ENCODE data around the gene EEF1A2.

The EEF1A2 gene

GRCh38 chr20:63488315-63489251 is 10.3 kb downstream of the EEF1A2 start:
- H3K4me3 ChIP-seq (ENCODE audit: low read depth in 1 of 5, low read length in 5 of 5) = no peak overlapping the region
- no peak overlapping the region for H3K27ac ChIP-seq (ENCODE audit: low read depth, low read length)
- peaks cover 33 to 51% (median 43%) of the 10 kb centered on the region in 5 donors for H3K27me3 ChIP-seq (ENCODE audit: control insufficient read depth in 5 of 5, insufficient read depth in 4 of 5, low read length in 5 of 5)
- H3K4me1 ChIP-seq (ENCODE audit: control insufficient read depth in 5 of 5, insufficient read depth in 5 of 5, low read length in 5 of 5) = no peaks in the 10 kb centered on the region
- H3K9ac ChIP-seq (ENCODE audit: low read length in 5 of 5) = no peak overlapping the region
- H3K9me3 ChIP-seq (ENCODE audit: control insufficient read depth in 5 of 5, low read length in 5 of 5) = peaks cover 0 to 9% (median 6%) of the 10 kb centered on the region in 5 donors
- H3K36me3 ChIP-seq (ENCODE audit: control insufficient read depth in 5 of 5, insufficient read depth in 5 of 5, low read length in 5 of 5) = no peaks in the 10 kb centered on the region

DNA sequence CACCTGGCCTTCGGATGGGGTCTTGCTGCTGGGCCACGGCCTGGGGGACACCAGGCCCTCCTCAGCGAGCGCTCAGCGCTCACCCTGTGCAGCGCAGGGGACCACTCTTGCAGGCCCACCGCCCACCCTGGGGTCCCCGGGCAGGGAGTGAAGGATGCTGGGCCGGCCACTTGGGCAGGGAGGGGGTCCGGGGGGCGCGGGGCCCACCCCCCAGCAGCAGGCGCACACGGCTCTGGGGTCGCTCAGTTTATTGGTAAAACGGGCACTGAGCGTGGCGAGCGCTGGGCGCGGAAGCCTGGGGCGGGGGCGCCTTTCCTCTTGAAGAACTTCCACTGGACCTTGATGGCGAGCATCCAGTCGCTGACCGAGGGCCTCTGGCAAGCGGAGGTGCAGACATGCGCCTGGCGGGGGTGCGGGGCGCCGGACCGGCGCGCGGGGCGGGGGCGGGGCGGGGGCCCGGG is 11.1 kb downstream of the EEF1A2 start:
- no peak overlapping the region for H3K9ac ChIP-seq (ENCODE audit: low read length in 5 of 5)
- no peaks in the 10 kb centered on the region for H3K36me3 ChIP-seq (ENCODE audit: control insufficient read depth in 5 of 5, insufficient read depth in 5 of 5, low read length in 5 of 5)
- no peak overlapping the region for H3K4me3 ChIP-seq (ENCODE audit: low read depth in 1 of 5, low read length in 5 of 5)
- H3K27me3 ChIP-seq (ENCODE audit: control insufficient read depth in 5 of 5, insufficient read depth in 4 of 5, low read length in 5 of 5) = peaks cover 39 to 55% (median 43%) of the 10 kb centered on the region in 5 donors
- H3K4me1 ChIP-seq (ENCODE audit: control insufficient read depth in 5 of 5, insufficient read depth in 5 of 5, low read length in 5 of 5) = peaks cover 0 to 6% (median 0%) of the 10 kb centered on the region in 5 donors
- no peak overlapping the region for H3K27ac ChIP-seq (ENCODE audit: low read depth, low read length)
- peaks cover 0 to 9% (median 6%) of the 10 kb centered on the region in 5 donors for H3K9me3 ChIP-seq (ENCODE audit: control insufficient read depth in 5 of 5, low read length in 5 of 5)

GRCh38 chr20:63487116-63487764 is 11.6 kb downstream of the EEF1A2 start:
- H3K4me1 ChIP-seq (ENCODE audit: control insufficient read depth in 5 of 5, insufficient read depth in 5 of 5, low read length in 5 of 5) = peaks cover 0 to 9% (median 0%) of the 10 kb centered on the region in 5 donors
- no peak overlapping the region for H3K9ac ChIP-seq (ENCODE audit: low read length in 5 of 5)
- no peak overlapping the region for H3K4me3 ChIP-seq (ENCODE audit: low read depth in 1 of 5, low read length in 5 of 5)
- H3K27ac ChIP-seq (ENCODE audit: low read depth, low read length) = no peak overlapping the region
- peaks cover 43 to 61% (median 46%) of the 10 kb centered on the region in 5 donors for H3K27me3 ChIP-seq (ENCODE audit: control insufficient read depth in 5 of 5, insufficient read depth in 4 of 5, low read length in 5 of 5)
- peaks cover 0 to 9% (median 6%) of the 10 kb centered on the region in 5 donors for H3K9me3 ChIP-seq (ENCODE audit: control insufficient read depth in 5 of 5, low read length in 5 of 5)
- H3K36me3 ChIP-seq (ENCODE audit: control insufficient read depth in 5 of 5, insufficient read depth in 5 of 5, low read length in 5 of 5) = no peaks in the 10 kb centered on the region

- Histone ChIP-seq H3K9ac (ENCODE audit: low read length in 5 of 5) (no peak overlapping the region), H3K4me3 (ENCODE audit: low read depth in 1 of 5, low read length in 5 of 5) (no peak overlapping the region), H3K4me1 (ENCODE audit: control insufficient read depth in 5 of 5, insufficient read depth in 5 of 5, low read length in 5 of 5) (peaks cover 0 to 9% (median 0%) of the 10 kb centered on the region in 5 donors), H3K27me3 (ENCODE audit: control insufficient read depth in 5 of 5, insufficient read depth in 4 of 5, low read length in 5 of 5) (peaks cover 43 to 65% (median 55%) of the 10 kb centered on the region in 5 donors), H3K27ac (ENCODE audit: low read depth, low read length) (no peak overlapping the region), H3K36me3 (ENCODE audit: control insufficient read depth in 5 of 5, insufficient read depth in 5 of 5, low read length in 5 of 5) (no peaks in the 10 kb centered on the region), H3K9me3 (ENCODE audit: control insufficient read depth in 5 of 5, low read length in 5 of 5) (peaks cover 0 to 9% (median 6%) of the 10 kb centered on the region in 5 donors)
These were observed 12.5 kb downstream of the EEF1A2 start for GRCh38 chr20:63486300-63486855.

- H3K9me3 ChIP-seq (ENCODE audit: control insufficient read depth in 5 of 5, low read length in 5 of 5) = peaks cover 0 to 9% (median 6%) of the 10 kb centered on the region in 5 donors
- no peaks in the 10 kb centered on the region for H3K36me3 ChIP-seq (ENCODE audit: control insufficient read depth in 5 of 5, insufficient read depth in 5 of 5, low read length in 5 of 5)
- H3K4me1 ChIP-seq (ENCODE audit: control insufficient read depth in 5 of 5, insufficient read depth in 5 of 5, low read length in 5 of 5) = peaks cover 0 to 9% (median 0%) of the 10 kb centered on the region in 5 donors
- H3K27ac ChIP-seq (ENCODE audit: low read depth, low read length) = no peak overlapping the region
- no peak overlapping the region for H3K9ac ChIP-seq (ENCODE audit: low read length in 5 of 5)
- H3K27me3 ChIP-seq (ENCODE audit: control insufficient read depth in 5 of 5, insufficient read depth in 4 of 5, low read length in 5 of 5) = peaks cover 42 to 61% (median 50%) of the 10 kb centered on the region in 5 donors
- H3K4me3 ChIP-seq (ENCODE audit: low read depth in 1 of 5, low read length in 5 of 5) = no peak overlapping the region
These were observed 14.1 kb downstream of the EEF1A2 start for GRCh38 chr20:63484651-63485403.

- Histone ChIP-seq H3K4me1 (ENCODE audit: control insufficient read depth in 5 of 5, insufficient read depth in 5 of 5, low read length in 5 of 5) (peaks cover 0 to 9% (median 0%) of the 10 kb centered on the region in 5 donors), H3K9ac (ENCODE audit: low read length in 5 of 5) (no peak overlapping the region), H3K27ac (ENCODE audit: low read depth, low read length) (no peak overlapping the region), H3K36me3 (ENCODE audit: control insufficient read depth in 5 of 5, insufficient read depth in 5 of 5, low read length in 5 of 5) (no peaks in the 10 kb centered on the region), H3K27me3 (ENCODE audit: control insufficient read depth in 5 of 5, insufficient read depth in 4 of 5, low read length in 5 of 5) (peaks cover 45 to 66% (median 55%) of the 10 kb centered on the region in 5 donors), H3K9me3 (ENCODE audit: control insufficient read depth in 5 of 5, low read length in 5 of 5) (peaks cover 0 to 9% (median 6%) of the 10 kb centered on the region in 5 donors), H3K4me3 (ENCODE audit: low read depth in 1 of 5, low read length in 5 of 5) (no peak overlapping the region)
These were observed 14.6 kb downstream of the EEF1A2 start for GRCh38 chr20:63484236-63484635.

GRCh38 chr20:63483834-63484233 is 15.0 kb downstream of the EEF1A2 start:
- H3K4me3 ChIP-seq (ENCODE audit: low read depth in 1 of 5, low read length in 5 of 5) = no peak overlapping the region
- no peak overlapping the region for H3K9ac ChIP-seq (ENCODE audit: low read length in 5 of 5)
- H3K4me1 ChIP-seq (ENCODE audit: control insufficient read depth in 5 of 5, insufficient read depth in 5 of 5, low read length in 5 of 5) = peaks cover 0 to 9% (median 0%) of the 10 kb centered on the region in 5 donors
- no peaks in the 10 kb centered on the region for H3K36me3 ChIP-seq (ENCODE audit: control insufficient read depth in 5 of 5, insufficient read depth in 5 of 5, low read length in 5 of 5)
- peaks cover 44 to 67% (median 57%) of the 10 kb centered on the region in 5 donors for H3K27me3 ChIP-seq (ENCODE audit: control insufficient read depth in 5 of 5, insufficient read depth in 4 of 5, low read length in 5 of 5)
- no peak overlapping the region for H3K27ac ChIP-seq (ENCODE audit: low read depth, low read length)
- peaks cover 0 to 9% (median 6%) of the 10 kb centered on the region in 5 donors for H3K9me3 ChIP-seq (ENCODE audit: control insufficient read depth in 5 of 5, low read length in 5 of 5)

- Histone ChIP-seq H3K27ac (ENCODE audit: low read depth, low read length) (no peak overlapping the region), H3K4me1 (ENCODE audit: control insufficient read depth in 5 of 5, insufficient read depth in 5 of 5, low read length in 5 of 5) (peaks cover 0 to 9% (median 0%) of the 10 kb centered on the region in 5 donors), H3K36me3 (ENCODE audit: control insufficient read depth in 5 of 5, insufficient read depth in 5 of 5, low read length in 5 of 5) (no peaks in the 10 kb centered on the region), H3K27me3 (ENCODE audit: control insufficient read depth in 5 of 5, insufficient read depth in 4 of 5, low read length in 5 of 5) (peaks cover 34 to 71% (median 57%) of the 10 kb centered on the region in 5 donors), H3K4me3 (ENCODE audit: low read depth in 1 of 5, low read length in 5 of 5) (no peak overlapping the region), H3K9me3 (ENCODE audit: control insufficient read depth in 5 of 5, low read length in 5 of 5) (peaks cover 0 to 9% (median 6%) of the 10 kb centered on the region in 5 donors), H3K9ac (ENCODE audit: low read length in 5 of 5) (no peak overlapping the region)
These were observed 16.8 kb downstream of the EEF1A2 start for GRCh38 chr20:63482021-63482587.

- H3K36me3 ChIP-seq (ENCODE audit: control insufficient read depth in 5 of 5, insufficient read depth in 5 of 5, low read length in 5 of 5) = no peaks in the 10 kb centered on the region
- H3K4me1 ChIP-seq (ENCODE audit: control insufficient read depth in 5 of 5, insufficient read depth in 5 of 5, low read length in 5 of 5) = peaks cover 0 to 9% (median 0%) of the 10 kb centered on the region in 5 donors
- H3K27ac ChIP-seq (ENCODE audit: low read depth, low read length) = no peak overlapping the region
- peaks cover 34 to 70% (median 60%) of the 10 kb centered on the region in 5 donors for H3K27me3 ChIP-seq (ENCODE audit: control insufficient read depth in 5 of 5, insufficient read depth in 4 of 5, low read length in 5 of 5)
- no peak overlapping the region for H3K9ac ChIP-seq (ENCODE audit: low read length in 5 of 5)
- peaks cover 0 to 7% (median 5%) of the 10 kb centered on the region in 5 donors for H3K9me3 ChIP-seq (ENCODE audit: control insufficient read depth in 5 of 5, low read length in 5 of 5)
- H3K4me3 ChIP-seq (ENCODE audit: low read depth in 1 of 5, low read length in 5 of 5) = no peak overlapping the region
These were observed 17.4 kb downstream of the EEF1A2 start for GRCh38 chr20:63481503-63481902.

Measured in subcutaneous abdominal adipose tissue (tissue), 5 donors.